RPMI7951 (cell line): ENCODE results near the gene FER. TPM values are rescaled to one million over a fixed set of nuclear protein-coding genes. Genes with fewer than 3 reads are reported as not detected.

Source experiments
- DNase-seq: peaks from one replicate; pipeline ENCODE4 v3.0.0-alpha.2; 2012; ENCODE audit warnings: low read depth
- total RNA-seq: library from RNA; depleted of rRNA; stranded (reverse); fragments of >200 nt; shearing (Covaris generic); gene quantifications from 2 replicates; pipeline ENCODE4 v1.2.3, GENCODE V29; 2014

FER gene
- total RNA-seq, 1 experiment from 2014 or later: 14.1 TPM

DNA sequence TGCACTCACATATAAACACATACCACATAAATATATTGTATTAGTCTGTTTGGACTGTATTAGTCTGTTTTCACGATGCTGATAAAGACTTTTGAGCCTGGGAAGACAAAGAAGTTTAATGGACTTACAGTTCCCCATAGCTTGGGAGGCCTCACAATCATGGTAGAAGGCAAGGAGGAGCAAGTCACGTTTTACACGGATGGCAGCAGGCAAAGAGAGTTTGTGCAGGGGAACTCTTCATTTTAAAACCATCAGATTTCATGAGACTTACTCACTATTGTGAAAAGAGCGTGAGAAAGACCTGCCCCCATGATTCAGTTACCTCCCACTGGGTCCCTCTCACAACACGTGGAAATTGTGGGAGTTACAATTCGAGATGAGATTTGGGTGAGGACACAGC lies 133.4 kb downstream of the FER start:
- no peak for DNase-seq

DNA sequence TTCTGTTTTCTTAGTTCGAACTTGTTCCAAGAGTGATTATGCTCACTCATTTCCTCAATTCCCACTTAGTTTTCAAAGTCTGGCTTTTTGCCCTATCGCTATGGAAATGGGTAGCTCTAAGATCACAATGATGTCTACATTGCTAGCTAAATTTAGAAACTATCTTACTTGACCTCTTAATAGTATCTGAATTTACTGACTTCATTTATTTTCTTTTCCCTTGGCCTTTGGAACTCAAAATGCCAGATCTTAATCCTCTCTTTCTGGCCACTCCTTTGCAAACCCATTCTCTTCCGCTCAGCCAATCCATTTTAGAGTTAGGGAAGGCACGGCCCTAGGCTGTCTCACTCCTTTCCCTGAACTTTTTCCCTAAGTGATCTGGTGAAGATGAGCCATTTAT lies 137.0 kb downstream of the FER start:
- DNase-seq: peak; percentile 57

DNA sequence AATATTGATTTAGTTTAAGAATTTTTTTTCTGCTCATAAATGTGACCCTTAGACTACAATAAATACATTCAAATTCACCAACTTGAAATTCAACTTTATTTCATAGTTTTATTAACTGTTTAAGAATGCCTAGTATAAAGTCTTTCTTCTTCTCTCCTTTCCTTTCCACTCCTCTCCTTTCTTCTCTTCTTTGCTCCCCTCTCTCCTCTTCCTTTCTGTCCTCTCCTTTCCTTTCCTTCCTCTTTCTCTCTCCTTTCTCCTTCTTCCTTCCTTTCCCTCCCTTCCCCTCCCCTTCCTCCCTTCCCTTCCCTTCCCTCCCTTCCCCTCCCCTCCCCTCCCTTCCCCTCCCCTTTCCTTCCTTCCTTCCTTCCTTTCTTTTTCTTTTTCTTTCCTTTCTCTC lies 150.6 kb downstream of the FER start:
- no peak for DNase-seq

DNA sequence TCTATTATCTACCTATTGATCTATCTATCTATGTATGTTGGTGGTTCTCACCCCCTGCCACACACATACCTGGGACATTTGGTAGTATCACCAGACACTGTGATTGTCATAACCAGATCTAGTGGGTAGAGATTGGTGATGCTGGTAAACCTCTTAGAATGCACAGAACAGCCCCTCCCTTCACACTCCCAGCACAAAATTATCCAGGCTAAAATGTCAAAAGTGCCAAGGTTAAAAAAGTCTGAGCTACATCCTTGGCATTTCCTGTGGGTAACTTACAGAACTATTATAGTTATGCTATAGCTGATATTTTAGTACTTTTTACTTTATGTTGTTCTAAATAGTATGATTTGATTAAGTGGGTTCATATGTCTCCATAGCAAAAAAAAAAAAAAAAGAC lies 151.0 kb downstream of the FER start:
- DNase-seq: no peak

DNA sequence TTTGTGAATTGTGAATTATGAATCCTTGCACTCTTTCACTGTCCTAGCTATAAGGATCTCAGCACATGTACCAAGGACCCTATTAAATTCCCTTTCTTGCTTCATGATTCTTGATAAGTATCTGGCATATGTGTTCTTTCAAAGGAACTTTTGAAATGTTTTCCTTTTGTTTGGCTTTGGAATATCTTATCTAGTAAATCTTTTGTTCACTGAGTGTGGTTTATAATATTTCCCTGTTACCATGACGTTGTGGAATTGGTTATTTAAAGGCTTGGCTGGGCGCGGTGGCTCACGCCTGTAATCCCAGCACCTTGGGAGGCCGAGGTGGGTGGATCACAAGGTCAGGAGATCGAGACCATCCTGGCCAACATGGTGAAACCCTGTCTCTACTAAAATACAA lies 151.5 kb downstream of the FER start:
- DNase-seq: peak; percentile 10

DNA sequence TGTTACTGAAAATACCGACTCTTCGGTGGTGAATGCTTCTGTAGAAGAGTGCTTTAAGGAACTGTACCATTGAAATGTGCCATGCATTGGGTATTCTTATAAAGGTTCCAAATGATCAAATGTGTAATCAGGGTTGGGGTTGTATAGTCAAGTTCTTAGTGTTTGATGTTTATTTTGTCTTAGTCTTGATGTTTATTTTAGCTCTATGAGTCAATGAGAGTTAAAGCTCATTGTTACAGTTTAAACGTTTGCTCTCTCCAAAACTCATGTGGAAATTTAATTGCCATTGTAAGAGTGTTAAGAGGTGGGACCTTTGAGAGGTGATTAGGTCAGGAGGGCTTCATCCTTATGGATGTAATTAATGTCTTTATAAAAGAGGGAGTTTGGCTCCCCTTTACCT lies 153.0 kb downstream of the FER start:
- no peak for DNase-seq

DNA sequence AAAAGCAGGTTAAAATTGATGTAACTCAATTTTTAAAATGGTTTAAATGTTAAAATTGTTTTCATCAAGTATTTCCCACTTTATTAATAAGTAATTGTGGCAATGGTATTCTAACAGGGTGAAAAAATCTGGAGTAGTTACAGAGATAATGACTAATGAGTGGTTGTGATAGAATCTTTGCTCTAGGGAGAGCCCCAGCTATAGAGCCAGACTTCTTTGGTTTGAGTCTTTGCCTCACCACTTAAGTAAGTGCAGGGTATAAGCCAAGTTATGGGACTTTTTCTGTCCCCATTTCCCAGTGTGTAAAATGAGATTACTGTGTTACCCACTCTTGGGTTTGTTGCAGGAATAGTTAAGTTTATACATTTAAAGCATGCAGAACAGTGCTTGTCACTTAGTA lies 158.1 kb downstream of the FER start:
- DNase-seq: no peak

DNA sequence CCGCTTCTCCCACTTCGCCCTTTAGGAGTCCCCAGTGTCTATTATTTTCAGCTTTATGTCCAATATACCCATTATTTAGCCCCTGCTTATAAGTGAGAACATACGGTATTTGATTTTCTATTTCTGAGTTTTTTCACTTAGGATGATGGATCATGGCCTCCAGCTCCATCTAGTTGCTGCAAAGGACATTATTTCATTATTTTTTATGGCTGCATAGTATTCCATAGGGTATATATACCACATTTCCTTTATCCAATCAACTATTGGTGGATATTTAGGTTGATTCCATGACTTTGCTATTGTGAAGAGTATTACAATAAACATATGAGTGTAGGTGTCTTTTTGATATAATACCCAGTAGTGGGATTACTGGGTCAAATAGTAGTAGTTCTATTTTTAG lies 162.9 kb downstream of the FER start:
- DNase-seq: no peak

DNA sequence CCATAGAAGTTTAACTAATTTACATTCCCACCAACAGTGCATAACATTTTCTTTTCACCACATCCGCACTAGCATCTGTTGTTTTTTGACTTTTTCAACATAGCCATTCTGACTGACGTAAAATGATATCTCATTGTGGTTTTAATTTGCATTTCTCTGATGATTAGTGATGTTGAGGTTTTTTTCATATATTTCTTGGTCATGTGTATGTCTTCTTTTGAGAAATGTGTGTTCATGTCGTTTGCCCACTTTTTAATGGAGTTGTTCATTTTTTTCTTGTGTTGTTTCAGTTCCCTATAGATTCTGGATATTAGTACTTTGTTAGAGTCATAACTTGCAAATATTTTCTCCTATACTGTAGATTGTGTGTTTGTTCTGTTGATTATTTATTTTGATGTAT lies 163.4 kb downstream of the FER start:
- DNase-seq: no peak

DNA sequence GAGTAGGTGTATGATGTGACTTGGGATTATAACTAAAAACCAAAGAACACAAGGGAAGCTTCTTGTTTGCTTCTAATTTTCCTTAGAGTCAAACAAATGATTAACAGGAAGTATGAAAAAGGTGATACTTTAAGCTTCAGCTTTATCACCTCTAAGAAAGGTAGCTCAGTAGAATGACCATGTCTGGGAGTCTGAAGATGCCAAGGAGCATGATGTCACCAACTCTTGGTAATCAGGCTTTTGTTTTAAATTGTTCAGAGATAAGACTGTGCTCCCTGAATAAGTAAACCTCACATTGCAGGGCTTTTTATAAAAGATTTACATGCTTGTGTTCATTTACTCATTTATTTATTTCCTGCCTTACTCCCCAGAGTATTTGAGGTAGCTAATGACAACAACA lies 169.9 kb downstream of the FER start:
- DNase-seq: no peak

DNA sequence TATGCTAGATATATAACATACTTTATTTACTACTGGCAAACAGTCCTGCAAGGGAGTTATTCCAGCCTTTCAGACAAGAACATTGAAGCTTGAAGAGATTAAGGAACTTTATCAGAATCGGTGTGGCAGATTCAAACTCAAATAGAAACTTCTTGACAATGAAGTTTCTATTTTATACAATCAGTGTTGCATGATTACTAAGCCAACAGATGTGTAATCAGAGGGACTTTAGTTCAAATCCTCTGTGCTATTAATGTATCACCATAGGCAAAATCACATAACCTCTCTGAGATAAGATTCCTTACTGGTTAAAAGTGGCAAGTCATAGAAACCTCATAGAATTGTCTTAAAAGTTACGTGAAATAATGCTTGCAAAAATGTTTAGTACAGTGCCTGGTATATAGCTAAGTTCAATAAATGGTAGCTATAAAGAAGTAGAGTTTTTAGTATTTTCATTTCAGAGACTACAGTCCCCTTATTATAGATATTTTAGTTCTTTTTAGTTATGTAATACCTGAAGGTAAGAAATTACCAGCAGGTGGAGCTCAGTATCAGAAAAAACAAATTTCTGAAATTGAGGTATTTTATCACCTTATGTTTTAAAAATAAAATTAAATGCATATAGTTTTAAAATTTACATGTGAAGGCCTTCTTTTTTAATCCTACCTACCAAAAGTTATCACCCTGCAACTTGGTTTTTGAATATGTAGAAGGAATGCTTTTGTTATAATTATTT lies 172.1 kb downstream of the FER start:
- DNase-seq: no peak

DNA sequence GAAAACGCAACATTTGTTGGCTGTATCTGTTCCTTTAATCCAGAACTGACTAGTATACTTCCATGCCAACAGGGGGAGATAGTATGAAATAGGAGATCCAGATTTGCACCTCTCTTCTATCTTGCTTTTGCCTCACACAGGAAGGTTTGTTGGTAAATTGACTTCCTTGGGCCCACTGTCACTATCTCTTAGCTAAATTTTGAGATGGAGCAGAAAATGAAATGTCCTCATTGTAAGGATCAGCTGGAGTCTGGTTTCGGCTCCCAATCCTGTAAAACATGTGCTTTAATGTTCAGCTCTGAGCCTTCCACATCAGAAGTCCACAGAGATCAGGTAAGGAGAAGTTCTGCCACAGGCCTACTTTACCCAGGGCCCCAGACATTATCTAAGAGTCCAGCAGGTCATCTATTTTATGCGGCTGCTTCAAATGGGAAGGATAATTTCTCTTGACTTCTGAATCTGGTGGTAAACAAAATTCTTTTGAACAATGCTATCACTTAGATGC lies 176.8 kb downstream of the FER start:
- DNase-seq: no peak

DNA sequence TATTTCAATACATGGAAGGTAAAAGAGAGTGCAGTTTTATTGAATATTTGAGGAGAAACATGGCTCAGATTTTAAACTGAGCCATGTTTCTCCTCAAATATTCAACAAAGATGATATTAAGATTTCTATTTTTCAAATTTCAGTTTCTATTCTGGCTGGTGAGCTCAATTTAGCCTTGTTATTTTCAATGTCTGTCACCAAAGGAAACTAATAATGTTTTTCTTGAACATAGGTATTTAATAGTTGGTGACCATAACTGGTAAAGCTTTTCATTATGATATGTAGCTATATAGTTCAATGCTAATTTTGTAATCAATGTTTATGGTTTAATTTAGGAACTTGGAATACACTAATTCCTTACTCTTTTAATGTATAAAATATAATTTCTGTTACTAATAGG lies 177.4 kb downstream of the FER start:
- DNase-seq: no peak

DNA sequence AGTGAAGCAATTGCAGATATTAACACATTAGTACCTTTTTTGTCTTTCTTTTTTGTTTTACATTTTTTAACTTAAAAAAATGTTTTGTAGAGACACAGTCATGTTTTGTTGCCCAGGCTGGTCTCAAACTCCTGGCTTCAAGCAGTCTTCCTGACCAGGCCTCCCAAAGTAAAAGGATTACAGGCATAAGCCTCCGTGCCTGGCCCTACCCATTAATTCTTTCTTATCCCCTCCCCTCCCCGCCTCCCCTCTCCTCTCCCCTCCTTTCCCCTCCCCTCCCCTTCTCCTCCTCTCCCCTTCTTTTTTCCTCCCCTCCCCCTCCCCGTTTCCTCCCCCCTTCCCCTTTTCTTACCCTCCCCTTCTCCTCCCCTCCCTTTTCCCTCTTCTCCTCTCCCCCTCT lies 182.4 kb downstream of the FER start:
- DNase-seq: no peak

DNA sequence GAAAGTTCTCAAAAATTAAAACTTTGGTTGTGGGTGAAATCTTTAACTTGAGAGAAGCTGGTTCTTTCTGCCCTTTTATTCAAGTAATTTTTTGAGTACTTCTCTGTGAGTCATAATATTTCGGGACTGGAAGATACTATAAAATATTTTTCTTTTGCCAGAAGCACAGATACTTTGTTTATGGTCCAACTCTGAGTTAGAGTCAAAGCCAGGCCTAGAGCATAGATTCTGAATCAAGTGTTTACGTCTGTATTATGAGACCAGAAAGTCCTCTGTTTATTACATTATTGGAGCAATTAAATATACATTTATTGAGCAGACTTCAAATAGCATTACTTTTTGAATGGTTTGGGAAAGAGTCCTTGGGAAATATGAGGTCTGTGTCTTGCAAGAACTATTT lies 187.9 kb downstream of the FER start:
- DNase-seq: no peak

DNA sequence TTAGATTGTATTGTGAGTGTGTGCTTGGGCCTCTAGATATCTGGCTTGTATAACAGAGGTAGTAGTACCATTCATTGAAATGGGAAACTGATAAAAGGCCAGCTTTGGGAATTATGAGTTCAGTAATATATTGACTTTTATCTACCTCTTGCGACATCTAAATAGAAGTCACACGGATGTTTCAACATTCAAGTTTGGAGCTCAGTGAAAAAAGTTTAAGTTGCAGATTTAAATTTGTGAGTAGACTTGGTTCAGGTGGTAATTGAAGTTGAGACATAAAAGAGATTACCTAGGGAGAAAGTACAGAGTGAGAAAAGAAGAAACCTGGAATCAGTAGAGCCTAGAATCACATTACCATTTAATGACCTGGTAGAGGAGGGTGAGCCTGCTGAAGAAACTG lies 189.5 kb downstream of the FER start:
- DNase-seq: no peak

DNA sequence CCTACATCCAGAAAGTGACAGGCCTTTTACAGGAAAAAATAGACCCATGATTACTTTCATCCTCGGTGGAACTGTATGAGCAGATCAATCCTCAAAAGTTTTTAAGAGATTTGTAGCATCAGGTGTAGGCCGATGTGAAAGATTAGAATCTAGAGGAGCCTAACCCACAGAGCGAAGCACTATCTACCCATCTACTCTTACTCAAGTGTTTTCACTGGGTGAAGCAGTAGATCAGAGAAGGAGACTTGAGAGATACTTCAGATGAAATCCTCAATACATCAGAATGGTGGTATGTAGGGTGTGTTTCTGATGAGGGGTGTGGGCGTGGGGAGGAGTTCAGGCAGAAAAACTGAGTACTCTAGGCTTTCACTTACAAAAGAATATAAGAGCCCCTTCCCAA lies 192.8 kb downstream of the FER start:
- DNase-seq: no peak

DNA sequence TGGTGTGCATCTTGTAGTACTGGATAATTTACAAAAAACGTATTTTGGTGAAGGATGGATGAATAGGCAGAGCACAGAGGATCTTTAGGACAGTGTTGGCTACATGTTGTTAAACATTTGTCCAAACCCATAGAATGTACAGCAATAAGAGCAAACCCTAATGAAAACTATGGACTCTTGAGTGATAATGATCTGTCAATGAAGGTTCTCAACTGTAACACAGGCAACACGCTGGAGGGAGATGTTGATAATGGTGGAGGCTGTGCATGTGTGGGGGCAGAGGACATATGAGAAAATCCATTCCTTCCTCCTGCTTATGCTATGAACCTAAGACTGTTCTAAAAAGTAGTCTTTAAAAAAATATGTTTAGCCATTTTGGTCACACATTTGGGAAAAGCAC lies 194.0 kb downstream of the FER start:
- no peak for DNase-seq

DNA sequence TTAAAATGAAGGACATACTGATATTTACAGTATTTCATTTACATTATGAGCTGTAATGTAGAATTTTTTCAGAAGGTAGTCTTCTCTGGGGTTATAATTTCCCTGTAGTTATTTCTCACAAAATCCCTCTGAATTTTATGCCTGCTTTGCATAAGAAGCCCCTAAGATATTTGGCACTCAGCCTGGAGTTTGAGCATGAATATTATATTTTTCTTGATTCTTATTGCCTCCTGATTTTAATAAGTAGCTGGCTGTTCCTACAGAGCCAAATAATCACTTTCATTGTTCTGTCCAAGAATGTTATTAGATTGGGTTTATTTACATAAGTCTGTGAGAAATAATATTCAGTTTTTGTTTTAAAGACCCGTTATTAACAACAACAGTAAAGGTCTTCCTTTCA lies 195.0 kb downstream of the FER start:
- no peak for DNase-seq

DNA sequence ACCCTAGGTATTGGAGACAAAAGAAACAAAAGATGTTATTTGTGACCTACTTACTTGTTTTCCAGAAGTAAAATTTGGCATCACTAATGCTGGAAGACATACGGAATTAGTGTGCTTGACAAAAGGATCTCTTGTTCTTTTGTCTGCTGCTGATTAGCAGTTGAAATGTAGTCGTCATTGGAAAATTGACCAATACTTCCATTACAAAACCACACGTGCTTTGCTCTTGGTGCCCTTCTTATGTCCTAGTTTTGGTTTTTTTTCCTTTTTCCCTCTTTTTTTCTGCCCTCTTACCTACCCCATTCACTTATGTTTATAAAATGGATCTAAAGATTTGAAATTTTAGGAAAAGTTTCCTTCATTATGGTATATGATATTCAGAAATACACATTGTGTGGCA lies 197.4 kb downstream of the FER start:
- DNase-seq: no peak

DNA sequence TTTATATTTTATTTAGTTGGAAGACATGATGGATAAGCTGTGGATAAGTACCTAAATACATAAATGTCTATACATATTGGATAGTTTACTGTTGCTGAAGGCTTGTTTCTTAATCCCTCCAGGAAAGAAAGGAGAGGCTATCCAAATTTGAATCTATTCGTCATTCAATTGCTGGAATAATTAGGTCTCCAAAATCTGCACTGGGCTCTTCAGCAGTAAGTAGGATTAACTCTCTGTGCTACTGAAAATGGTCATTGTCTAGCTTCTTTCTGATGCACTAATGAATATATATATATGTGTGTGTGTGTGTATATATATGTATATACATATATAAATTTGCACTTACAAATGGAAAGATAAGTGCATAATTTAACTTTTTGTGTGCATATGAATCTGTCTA lies 198.3 kb downstream of the FER start:
- no peak for DNase-seq

DNA sequence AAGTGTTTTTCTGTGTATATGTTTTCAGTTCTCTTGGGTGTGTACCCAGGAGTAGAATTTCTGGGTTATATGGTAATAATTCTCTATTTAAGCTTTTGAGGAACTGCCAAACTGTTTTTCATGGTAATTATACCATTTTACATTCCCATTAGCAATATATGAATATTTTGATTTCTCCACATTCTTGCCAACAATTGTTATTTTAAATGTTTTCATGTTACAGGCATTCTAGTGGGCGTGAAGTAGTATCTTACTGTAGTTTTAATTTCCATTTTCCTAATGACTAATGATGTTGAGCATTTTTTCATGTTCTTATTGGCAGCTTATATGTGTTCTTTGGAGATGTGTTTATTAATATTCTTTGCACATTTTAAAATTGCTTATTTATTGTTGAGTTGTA lies 199.5 kb downstream of the FER start:
- no peak for DNase-seq

DNA sequence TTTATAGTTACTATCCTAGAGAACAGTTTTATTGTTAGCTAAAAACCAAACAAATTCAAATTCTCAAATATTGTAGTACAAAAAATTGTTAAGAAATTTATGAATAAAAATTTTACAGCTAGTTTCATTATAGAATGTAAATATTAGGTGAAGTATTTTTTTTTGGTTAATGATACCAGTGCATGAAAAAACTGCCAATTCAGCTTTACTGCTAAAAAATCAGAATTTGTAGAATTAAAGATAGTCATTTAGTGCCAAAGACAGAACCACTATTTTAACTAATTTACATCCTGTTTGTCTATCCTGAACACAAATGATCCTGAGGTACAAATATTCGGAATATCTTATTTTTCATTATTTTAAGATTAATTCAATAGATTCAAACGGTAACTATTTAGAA lies 202.6 kb downstream of the FER start:
- no peak for DNase-seq

DNA sequence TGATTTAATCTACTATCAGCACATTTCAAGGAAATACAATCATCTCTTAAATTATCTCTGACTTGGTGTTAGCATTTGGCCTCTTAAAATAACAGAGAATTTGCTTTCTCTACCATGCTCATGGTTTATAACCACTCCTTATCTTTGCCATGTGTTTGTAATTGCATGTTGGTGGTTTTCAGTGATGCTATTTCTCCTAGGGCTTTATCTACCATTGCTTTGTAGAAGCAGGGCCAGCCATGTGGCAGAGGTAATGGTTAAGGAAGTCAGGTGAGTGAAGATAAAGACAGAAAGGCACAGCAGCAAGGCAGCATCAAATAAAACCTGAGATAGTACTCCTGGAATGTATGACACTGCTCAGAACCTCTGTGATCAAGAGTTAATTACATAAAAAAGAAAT lies 206.2 kb downstream of the FER start:
- DNase-seq: no peak
